ENCODE measurements around the gene PPL. TPM values are rescaled to one million over a fixed set of nuclear protein-coding genes. Genes with fewer than 3 reads are reported as not detected.

PPL gene
- total and polyA plus RNA-seq, 2 of the 13 experiments (the other 11 are each of a cell fraction or from before 2014, with no cell fraction given), result 5.7 to 6.6 TPM

DNA sequence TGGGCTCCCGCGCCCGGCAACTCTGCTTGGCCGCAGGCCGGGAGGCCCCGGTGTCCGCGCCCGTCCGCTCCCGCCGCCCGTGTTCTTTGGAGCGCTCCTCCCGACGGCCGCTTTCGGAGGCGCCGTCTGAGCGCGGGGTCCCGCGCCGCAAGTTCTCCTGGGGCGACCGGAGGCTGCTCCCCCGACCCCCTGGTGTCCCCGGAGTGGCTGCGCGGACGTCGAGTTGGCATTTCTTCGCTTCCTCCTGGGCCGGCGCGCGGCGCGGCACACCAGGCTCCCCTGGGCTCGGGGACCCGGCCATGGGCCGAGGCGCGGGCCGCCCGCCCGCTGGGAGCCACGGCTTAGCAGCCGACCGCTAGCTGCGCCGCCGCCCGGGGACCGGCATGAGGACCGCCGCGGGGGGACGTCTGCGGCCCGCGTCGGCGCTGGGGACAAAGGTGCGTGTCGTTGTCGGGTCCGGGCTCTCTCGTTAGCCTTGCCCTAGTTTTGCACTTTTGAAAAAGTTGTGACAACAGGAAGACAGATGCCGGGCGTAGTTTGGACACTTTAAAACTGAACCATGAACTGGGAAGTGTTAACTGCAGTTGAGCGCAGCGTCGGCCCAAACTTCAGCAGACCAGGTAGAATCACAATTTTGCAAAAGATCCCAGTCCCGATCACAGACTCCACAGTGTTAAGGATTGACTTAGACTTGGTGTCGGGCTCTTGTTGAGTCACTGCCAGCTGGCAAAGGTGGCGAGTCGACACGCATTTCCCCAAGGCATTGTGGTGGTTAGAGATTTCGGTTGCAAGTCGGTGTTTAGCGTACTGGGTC is 89.0 kb downstream of the PPL start (continued):
- no peak for TF ChIP-seq ZNF7 (CRISPR knock-in tag; IDR thresholded peaks at IDR 0.05)
- no peak for TF ChIP-seq ZZZ3 (CRISPR knock-in tag; IDR thresholded peaks at IDR 0.05; ENCODE audit: borderline replicate concordance)
- TF ChIP-seq EZH2 (conservative IDR thresholded peaks at IDR 0.05; ENCODE audit: low read depth, low read length), result no peak
- no peak for TF ChIP-seq TEAD3 (CRISPR knock-in tag; optimal IDR thresholded peaks at IDR 0.05; ENCODE audit: borderline replicate concordance)
- no peak for TF ChIP-seq ZNF556 (CRISPR knock-in tag; IDR thresholded peaks at IDR 0.05; ENCODE audit: borderline replicate concordance)
- TF ChIP-seq KDM2A (CRISPR knock-in tag; IDR thresholded peaks at IDR 0.05; ENCODE audit: borderline replicate concordance, low read depth), result 0 out of 2 replicates have a peak, but pooled peaks have one; percentile 21
- TF ChIP-seq RAD21 (CRISPR knock-in tag; IDR thresholded peaks at IDR 0.05), result 0 out of 2 replicates have a peak, but pooled peaks have one; percentile 14
- TF ChIP-seq, protein P1, sequence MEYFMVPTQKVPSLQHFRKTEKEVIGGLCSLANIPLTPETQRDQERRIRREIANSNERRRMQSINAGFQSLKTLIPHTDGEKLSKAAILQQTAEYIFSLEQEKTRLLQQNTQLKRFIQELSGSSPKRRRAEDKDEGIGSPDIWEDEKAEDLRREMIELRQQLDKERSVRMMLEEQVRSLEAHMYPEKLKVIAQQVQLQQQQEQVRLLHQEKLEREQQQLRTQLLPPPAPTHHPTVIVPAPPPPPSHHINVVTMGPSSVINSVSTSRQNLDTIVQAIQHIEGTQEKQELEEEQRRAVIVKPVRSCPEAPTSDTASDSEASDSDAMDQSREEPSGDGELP (IDR thresholded peaks at IDR 0.05; ENCODE audit: borderline replicate concordance, low read depth), result peak; percentile 46; the same call in 1 of the 2 replicates
- TF ChIP-seq ZNF672 (CRISPR knock-in tag; IDR thresholded peaks at IDR 0.05), result peak; percentile 70; the same call in 1 of the 2 replicates
- TF ChIP-seq IKZF4 (CRISPR knock-in tag; IDR thresholded peaks at IDR 0.05; ENCODE audit: borderline replicate concordance, low read depth, not compliant biosample characterization), result peak; percentile 37
- TF ChIP-seq, protein P2, sequence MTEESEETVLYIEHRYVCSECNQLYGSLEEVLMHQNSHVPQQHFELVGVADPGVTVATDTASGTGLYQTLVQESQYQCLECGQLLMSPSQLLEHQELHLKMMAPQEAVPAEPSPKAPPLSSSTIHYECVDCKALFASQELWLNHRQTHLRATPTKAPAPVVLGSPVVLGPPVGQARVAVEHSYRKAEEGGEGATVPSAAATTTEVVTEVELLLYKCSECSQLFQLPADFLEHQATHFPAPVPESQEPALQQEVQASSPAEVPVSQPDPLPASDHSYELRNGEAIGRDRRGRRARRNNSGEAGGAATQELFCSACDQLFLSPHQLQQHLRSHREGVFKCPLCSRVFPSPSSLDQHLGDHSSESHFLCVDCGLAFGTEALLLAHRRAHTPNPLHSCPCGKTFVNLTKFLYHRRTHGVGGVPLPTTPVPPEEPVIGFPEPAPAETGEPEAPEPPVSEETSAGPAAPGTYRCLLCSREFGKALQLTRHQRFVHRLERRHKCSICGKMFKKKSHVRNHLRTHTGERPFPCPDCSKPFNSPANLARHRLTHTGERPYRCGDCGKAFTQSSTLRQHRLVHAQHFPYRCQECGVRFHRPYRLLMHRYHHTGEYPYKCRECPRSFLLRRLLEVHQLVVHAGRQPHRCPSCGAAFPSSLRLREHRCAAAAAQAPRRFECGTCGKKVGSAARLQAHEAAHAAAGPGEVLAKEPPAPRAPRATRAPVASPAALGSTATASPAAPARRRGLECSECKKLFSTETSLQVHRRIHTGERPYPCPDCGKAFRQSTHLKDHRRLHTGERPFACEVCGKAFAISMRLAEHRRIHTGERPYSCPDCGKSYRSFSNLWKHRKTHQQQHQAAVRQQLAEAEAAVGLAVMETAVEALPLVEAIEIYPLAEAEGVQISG (CRISPR knock-in tag; IDR thresholded peaks at IDR 0.05), result no peak
- TF ChIP-seq FOSL1 (CRISPR knock-in tag; IDR thresholded peaks at IDR 0.05; ENCODE audit: borderline replicate concordance), result 0 out of 2 replicates have a peak, but pooled peaks have one; percentile 1
- peak; percentile 9; the same call in 1 of the 2 replicates for TF ChIP-seq CCDC6 (CRISPR knock-in tag; IDR thresholded peaks at IDR 0.05)
- TF ChIP-seq ZNF749 (CRISPR knock-in tag; IDR thresholded peaks at IDR 0.05; ENCODE audit: borderline replicate concordance), result 0 out of 2 replicates have a peak, but pooled peaks have one; percentile 23
- no peak for TF ChIP-seq TARDBP (CRISPR knock-in tag; IDR thresholded peaks at IDR 0.05)
- TF ChIP-seq GTF2F1 (IDR thresholded peaks at IDR 0.05; ENCODE audit: low read length), result no peak
- no peak for TF ChIP-seq NFIC (IDR thresholded peaks at IDR 0.05; ENCODE audit: low read length)
- TF ChIP-seq ZSCAN21 (CRISPR knock-in tag; IDR thresholded peaks at IDR 0.05; ENCODE audit: borderline replicate concordance), result peak; percentile 40
- TF ChIP-seq ZMAT3 (CRISPR knock-in tag; conservative IDR thresholded peaks at IDR 0.05), result 0 out of 2 replicates have a peak, but pooled peaks have one; percentile 47
- TF ChIP-seq CBX5 (CRISPR knock-in tag; IDR thresholded peaks at IDR 0.05; ENCODE audit: borderline replicate concordance), result no peak
- no peak for TF ChIP-seq CEBPB (IDR thresholded peaks at IDR 0.05; ENCODE audit: borderline replicate concordance, low read depth, low read length)
- TF ChIP-seq PHF20 (CRISPR knock-in tag; IDR thresholded peaks at IDR 0.05), result no peak; the same call in 1 of the 2 replicates
- TF ChIP-seq, protein P3, sequence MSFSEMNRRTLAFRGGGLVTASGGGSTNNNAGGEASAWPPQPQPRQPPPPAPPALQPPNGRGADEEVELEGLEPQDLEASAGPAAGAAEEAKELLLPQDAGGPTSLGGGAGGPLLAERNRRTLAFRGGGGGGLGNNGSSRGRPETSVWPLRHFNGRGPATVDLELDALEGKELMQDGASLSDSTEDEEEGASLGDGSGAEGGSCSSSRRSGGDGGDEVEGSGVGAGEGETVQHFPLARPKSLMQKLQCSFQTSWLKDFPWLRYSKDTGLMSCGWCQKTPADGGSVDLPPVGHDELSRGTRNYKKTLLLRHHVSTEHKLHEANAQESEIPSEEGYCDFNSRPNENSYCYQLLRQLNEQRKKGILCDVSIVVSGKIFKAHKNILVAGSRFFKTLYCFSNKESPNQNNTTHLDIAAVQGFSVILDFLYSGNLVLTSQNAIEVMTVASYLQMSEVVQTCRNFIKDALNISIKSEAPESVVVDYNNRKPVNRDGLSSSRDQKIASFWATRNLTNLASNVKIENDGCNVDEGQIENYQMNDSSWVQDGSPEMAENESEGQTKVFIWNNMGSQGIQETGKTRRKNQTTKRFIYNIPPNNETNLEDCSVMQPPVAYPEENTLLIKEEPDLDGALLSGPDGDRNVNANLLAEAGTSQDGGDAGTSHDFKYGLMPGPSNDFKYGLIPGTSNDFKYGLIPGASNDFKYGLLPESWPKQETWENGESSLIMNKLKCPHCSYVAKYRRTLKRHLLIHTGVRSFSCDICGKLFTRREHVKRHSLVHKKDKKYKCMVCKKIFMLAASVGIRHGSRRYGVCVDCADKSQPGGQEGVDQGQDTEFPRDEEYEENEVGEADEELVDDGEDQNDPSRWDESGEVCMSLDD (CRISPR knock-in tag; IDR thresholded peaks at IDR 0.05; ENCODE audit: borderline replicate concordance), result 0 out of 2 replicates have a peak, but pooled peaks have one; percentile 32

Data from HepG2 (cell line).